Sigmoid colon (tissue), 7 donors: ENCODE data around the gene CCDC47. TPM values are rescaled to one million over a fixed set of nuclear protein-coding genes. Genes with fewer than 3 reads are reported as not detected.

Experiments used
- DNase-seq: peaks from one replicate; pipeline ENCODE4 v3.0.0-alpha.2; 2019
- H3K27ac ChIP-seq, 4 donors: fragments of 200-600 bp; sonication (generic); one replicate each; pipeline ENCODE4 v1.5.1; 2016 to 2019; ENCODE audit warnings: mild to moderate bottlenecking in 1 of 4
- H3K27me3 ChIP-seq, 3 donors: fragments of 200-600 bp; sonication (generic); one replicate each; pipeline ENCODE4 v1.5.1; 2019; ENCODE audit warnings: mild to moderate bottlenecking in 1 of 3
- H3K36me3 ChIP-seq, 4 donors: fragments of 200-600 bp; sonication (generic); one replicate each; pipeline ENCODE4 v1.5.1; 2016 to 2019
- H3K4me1 ChIP-seq, 4 donors: fragments of 200-600 bp; sonication (generic); one replicate each; pipeline ENCODE4 v1.5.1; 2017 to 2019
- H3K4me3 ChIP-seq, 4 donors: fragments of 200-600 bp; sonication (generic); one replicate each; pipeline ENCODE4 v1.5.1; 2017 to 2019; ENCODE audit warnings: mild to moderate bottlenecking in 2 of 4, moderate library complexity in 1 of 4
- H3K9me3 ChIP-seq, 4 donors: fragments of 200-600 bp in 3 of 4; sonication (generic) in 3 of 4; one replicate each; pipeline versions ENCODE4 v1.5.1 to v1.6.1; 2013 to 2019
- CTCF ChIP-seq, 4 experiments: fragments of 450-650 bp in 3 of 4; fragments of 200-600 bp in 1 of 4; IDR thresholded peaks; one replicate each; pipeline ENCODE4 v1.5.1; 2016 to 2019; ENCODE audit warnings: antibody characterized with exemption in 4 of 4, mild to moderate bottlenecking in 3 of 4, moderate library complexity in 2 of 4
- EP300 ChIP-seq, 4 donors: sonication (generic); formaldehyde crosslinking; IDR thresholded peaks; one replicate each; pipeline ENCODE4 v1.6.1; 2017; ENCODE audit warnings: antibody characterized with exemption in 4 of 4
- POLR2A ChIP-seq, 2 donors: fragments of 450-650 bp; IDR thresholded peaks; one replicate each; pipeline ENCODE4 v1.6.1; 2016; ENCODE audit warnings: antibody characterized with exemption in 2 of 2, mild to moderate bottlenecking in 2 of 2, moderate library complexity in 2 of 2
- POLR2AphosphoS5 ChIP-seq, 4 donors: sonication (generic); formaldehyde crosslinking; IDR thresholded peaks; one replicate each; pipeline ENCODE4 v1.6.1; 2017; ENCODE audit warnings: antibody characterized with exemption in 4 of 4
- WGBS, 2 donors: extraction: QIAGEN DNeasy Blood & Tissue Kit; methylation state at CpG; one replicate each; pipeline ENCODE4 v1.1.7; 2013; 5-methylcytosine and 5-hydroxymethylcytosine counted together
- intact Hi-C: fragments of 100-400 bp; cut with DNase I; formaldehyde crosslinking; loops from one replicate; pipeline ENCODE4 v1.15.1; 2023
- polyA plus RNA-seq, 3 donors: library from polyadenylated mRNA; stranded (reverse); fragments of 200-250 nt; gene quantifications; one replicate each; pipeline ENCODE4 v1.2.3, GENCODE V29; 2013
- total RNA-seq, 4 donors: library from RNA; depleted of rRNA; stranded (reverse); fragments of >200 nt; gene quantifications; one replicate each; pipeline ENCODE4 v1.1.0, GENCODE V29; 2016
- donor health status: healthy with polysubstance abuse.
- donor health status: Bipolar disorder and iron deficiency.
- donor health status: healthy.

Gene CCDC47
- total and polyA plus RNA-seq, 7 donors, result 12.0 to 65.4 (median 39.9) TPM

- H3K36me3 ChIP-seq, result peaks cover 5 to 24% (median 6%) of the 10 kb centered on the region in 4 donors
- TF ChIP-seq CTCF (IDR thresholded peaks at IDR 0.05) (no peak), POLR2AphosphoS5 (IDR thresholded peaks at IDR 0.05) (no peak), POLR2A (IDR thresholded peaks at IDR 0.05) (no peak)
- H3K9me3 ChIP-seq, result no peaks in the 10 kb centered on the region
- H3K4me3 ChIP-seq, result no peak overlapping the region
- WGBS, 2 donors, result 90 to 93% methylated on average over 7 of the region's 7 CpGs
- no peaks in the 10 kb centered on the region for H3K27me3 ChIP-seq
- peaks cover 0 to 22% (median 17%) of the 10 kb centered on the region in 4 donors for H3K4me1 ChIP-seq
- intact Hi-C loops, result no loop called here
- DNase-seq, result no peak
- no peak overlapping the region for H3K27ac ChIP-seq
These were observed 5.0 kb downstream of the CCDC47 start for GRCh38 chr17:63768433-63768832.

- Histone ChIP-seq H3K9me3 (no peaks in the 10 kb centered on the region), H3K36me3 (peaks cover 9 to 40% (median 15%) of the 10 kb centered on the region in 4 donors), H3K27me3 (no peaks in the 10 kb centered on the region), H3K4me3 (no peak overlapping the region), H3K4me1 (peaks cover 0 to 11% (median 7%) of the 10 kb centered on the region in 4 donors), H3K27ac (no peak overlapping the region)
- TF ChIP-seq POLR2AphosphoS5 (IDR thresholded peaks at IDR 0.05) (no peak), EP300 (IDR thresholded peaks at IDR 0.05) (no peak), POLR2A (IDR thresholded peaks at IDR 0.05) (no peak), CTCF (IDR thresholded peaks at IDR 0.05) (no peak)
- intact Hi-C loops, result no loop called here
- DNase-seq, result no peak
These were observed 6.6 kb downstream of the CCDC47 start for GRCh38 chr17:63766754-63767153.

GRCh38 chr17:63764716-63765115, 8.7 kb downstream of the CCDC47 start:
- WGBS, 2 donors, result 76 to 79% methylated on average over 4 of the region's 4 CpGs
- H3K4me1 ChIP-seq, result peaks cover 0 to 3% (median 0%) of the 10 kb centered on the region in 4 donors
- H3K9me3 ChIP-seq, result no peaks in the 10 kb centered on the region
- no peak for DNase-seq
- intact Hi-C loops, result no loop called here
- no peak overlapping the region for H3K27ac ChIP-seq
- TF ChIP-seq EP300 (IDR thresholded peaks at IDR 0.05) (no peak), POLR2A (IDR thresholded peaks at IDR 0.05) (no peak), POLR2AphosphoS5 (IDR thresholded peaks at IDR 0.05) (no peak), CTCF (IDR thresholded peaks at IDR 0.05) (no peak)
- no peaks in the 10 kb centered on the region for H3K27me3 ChIP-seq
- peaks cover 9 to 61% (median 24%) of the 10 kb centered on the region in 4 donors for H3K36me3 ChIP-seq
- H3K4me3 ChIP-seq, result no peak overlapping the region

- WGBS, 2 donors, result 33 to 66% methylated on average over 5 of the region's 5 CpGs
- Histone ChIP-seq H3K4me1 (no peaks in the 10 kb centered on the region), H3K36me3 (peaks cover 9 to 79% (median 24%) of the 10 kb centered on the region in 4 donors), H3K9me3 (no peaks in the 10 kb centered on the region), H3K27me3 (no peaks in the 10 kb centered on the region), H3K27ac (no peak overlapping the region), H3K4me3 (no peak overlapping the region)
- DNase-seq, result no peak
- TF ChIP-seq POLR2AphosphoS5 (IDR thresholded peaks at IDR 0.05) (no peak), CTCF (IDR thresholded peaks at IDR 0.05) (no peak), POLR2A (IDR thresholded peaks at IDR 0.05) (no peak), EP300 (IDR thresholded peaks at IDR 0.05) (no peak)
- intact Hi-C loops, result no loop called here
These were observed 11.0 kb downstream of the CCDC47 start for GRCh38 chr17:63762161-63763078.
